HFFc6 (cell line): ENCODE data around the gene SLC2A13. TPM values are rescaled to one million over a fixed set of nuclear protein-coding genes. Genes with fewer than 3 reads are reported as not detected.

Source experiments
- DNase-seq: peaks from one replicate; pipeline ENCODE4 v3.0.0-alpha.2; 2018
- H3K27ac Mint-ChIP-seq: 2 replicates; pipeline ENCODE4 v1.8.0; 2020; ENCODE audit warnings: mild to moderate bottlenecking, mixed read lengths
- H3K27me3 Mint-ChIP-seq: 2 replicates; pipeline ENCODE4 v1.8.0; 2021; ENCODE audit warnings: mild to moderate bottlenecking, moderate library complexity, mixed read lengths; ENCODE audit not compliant: insufficient read depth
- H3K36me3 Mint-ChIP-seq: 2 replicates; pipeline ENCODE4 v1.8.0; 2021; ENCODE audit warnings: low read depth, mixed read lengths
- H3K4me1 Mint-ChIP-seq: 2 replicates; pipeline ENCODE4 v1.8.0; 2020; ENCODE audit warnings: low read depth, mixed read lengths
- H3K4me3 Mint-ChIP-seq: 2 replicates; pipeline ENCODE4 v1.8.0; 2020; ENCODE audit warnings: mild to moderate bottlenecking, moderate library complexity, mixed read lengths
- H3K9me3 Mint-ChIP-seq: 2 replicates; pipeline ENCODE4 v1.8.0; 2020; ENCODE audit warnings: mild to moderate bottlenecking, mixed read lengths
- CTCF ChIP-seq: fragments of 200-600 bp; sonication (generic); IDR thresholded peaks from 2 replicates; pipeline ENCODE4 v1.5.0; 2021; ENCODE audit warnings: antibody characterized with exemption, mild to moderate bottlenecking
- total RNA-seq, 6 experiments: library from RNA; stranded (reverse); fragmentation: NEBNext Ultra II Directional; extraction: Animal tissue kit (Norgen Biotek cat#: 25700); gene quantifications; 2 replicates in 1 of 6; 3 replicates in 5 of 6; pipeline ENCODE4 v1.2.3, GENCODE V29; 2021

Gene SLC2A13
- total RNA-seq, 6 experiments from 2014 or later, result 2.3 to 3.3 (median 2.9) TPM

- TF ChIP-seq CTCF, result no peak
- Mint-ChIP-seq H3K27ac (no peak overlapping the region), H3K4me1 (no peaks in the 10 kb centered on the region), H3K27me3 (no peaks in the 10 kb centered on the region), H3K36me3 (no peaks in the 10 kb centered on the region), H3K9me3 (no peaks in the 10 kb centered on the region), H3K4me3 (no peak overlapping the region)
- no peak for DNase-seq
Measured at GRCh38 chr12:39986674-39987073, 119.2 kb downstream of the SLC2A13 start.

- H3K9me3 Mint-ChIP-seq, result no peaks in the 10 kb centered on the region
- H3K27me3 Mint-ChIP-seq, result no peaks in the 10 kb centered on the region
- no peak for DNase-seq
- no peaks in the 10 kb centered on the region for H3K4me1 Mint-ChIP-seq
- no peak overlapping the region for H3K4me3 Mint-ChIP-seq
- TF ChIP-seq CTCF, result no peak
- H3K36me3 Mint-ChIP-seq, result no peaks in the 10 kb centered on the region
- no peak overlapping the region for H3K27ac Mint-ChIP-seq
Measured at GRCh38 chr12:39984670-39985069, 121.2 kb downstream of the SLC2A13 start.

DNA sequence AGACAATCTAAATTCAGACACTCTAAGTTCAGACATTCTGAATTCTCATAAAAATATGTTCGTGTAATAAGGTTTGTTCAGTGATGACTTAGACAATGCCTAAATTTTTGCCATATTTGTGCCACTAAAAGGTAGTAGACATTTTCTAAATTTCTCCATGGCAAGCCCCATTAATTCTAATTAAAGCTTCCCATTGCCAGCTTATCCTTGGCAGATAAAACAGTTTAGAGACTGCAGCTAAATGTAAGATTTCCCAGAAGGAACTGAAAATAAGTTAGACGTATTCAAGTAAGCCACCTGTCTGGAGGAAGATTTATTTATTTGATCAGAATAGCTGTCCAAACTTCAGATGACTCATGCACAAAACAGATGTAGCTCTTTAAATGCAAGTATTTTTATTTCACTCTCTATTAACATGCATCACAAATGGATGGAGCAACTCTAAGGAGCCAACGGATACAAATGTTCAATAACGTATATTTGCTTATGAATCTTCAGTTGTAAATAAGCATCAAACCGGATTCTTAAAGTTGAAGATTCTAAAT, 130.4 kb downstream of the SLC2A13 start:
- no peak for TF ChIP-seq CTCF
- peaks cover 20% of the 10 kb centered on the region for H3K9me3 Mint-ChIP-seq
- no peaks in the 10 kb centered on the region for H3K4me1 Mint-ChIP-seq
- H3K4me3 Mint-ChIP-seq, result no peak overlapping the region
- no peaks in the 10 kb centered on the region for H3K27me3 Mint-ChIP-seq
- no peak for DNase-seq
- H3K36me3 Mint-ChIP-seq, result no peaks in the 10 kb centered on the region
- H3K27ac Mint-ChIP-seq, result no peak overlapping the region

GRCh38 chr12:39972119-39972518, 133.8 kb downstream of the SLC2A13 start:
- TF ChIP-seq CTCF, result no peak
- Mint-ChIP-seq H3K36me3 (no peaks in the 10 kb centered on the region), H3K9me3 (peaks cover 28% of the 10 kb centered on the region), H3K27me3 (no peaks in the 10 kb centered on the region), H3K27ac (no peak overlapping the region), H3K4me1 (no peaks in the 10 kb centered on the region), H3K4me3 (no peak overlapping the region)
- no peak for DNase-seq

GRCh38 chr12:39971348-39971747, 134.5 kb downstream of the SLC2A13 start:
- peaks cover 28% of the 10 kb centered on the region for H3K9me3 Mint-ChIP-seq
- no peaks in the 10 kb centered on the region for H3K4me1 Mint-ChIP-seq
- DNase-seq, result no peak
- H3K36me3 Mint-ChIP-seq, result no peaks in the 10 kb centered on the region
- no peak for TF ChIP-seq CTCF
- H3K27ac Mint-ChIP-seq, result no peak overlapping the region
- no peaks in the 10 kb centered on the region for H3K27me3 Mint-ChIP-seq
- H3K4me3 Mint-ChIP-seq, result no peak overlapping the region

- Mint-ChIP-seq H3K36me3 (peaks cover 3% of the 10 kb centered on the region; the same call in 1 of the 2 replicates), H3K27me3 (no peaks in the 10 kb centered on the region), H3K27ac (no peak overlapping the region), H3K4me3 (no peak overlapping the region), H3K9me3 (peaks cover 20% of the 10 kb centered on the region), H3K4me1 (no peaks in the 10 kb centered on the region)
- TF ChIP-seq CTCF, result no peak
- no peak for DNase-seq
Measured at GRCh38 chr12:39966721-39967120, 139.2 kb downstream of the SLC2A13 start.
